ENCODE data around the gene TSHR.

The TSHR gene

GRCh38 chr14:80965037-80965436 is 9.6 kb downstream of the TSHR start:
- TF ChIP-seq EGR1 (IDR thresholded peaks at IDR 0.05), result no peak
- no peak for TF ChIP-seq ZBTB7A (IDR thresholded peaks at IDR 0.05; ENCODE audit: low read depth)
- no peak for TF ChIP-seq USF1 (IDR thresholded peaks at IDR 0.05)
- TF ChIP-seq TAF1 (IDR thresholded peaks at IDR 0.05; ENCODE audit: low read depth), result no peak
- no peak for TF ChIP-seq CREB1 (IDR thresholded peaks at IDR 0.05; ENCODE audit: low read depth)
- TF ChIP-seq CEBPB (IDR thresholded peaks at IDR 0.05), result no peak
- no peak for TF ChIP-seq NFIC (IDR thresholded peaks at IDR 0.05)
- TF ChIP-seq RAD21 (IDR thresholded peaks at IDR 0.05; ENCODE audit: low read depth), result no peak
- TF ChIP-seq MAX (IDR thresholded peaks at IDR 0.05), result no peak
- no peak for TF ChIP-seq YY1 (IDR thresholded peaks at IDR 0.05; ENCODE audit: low read depth)
- no peak for TF ChIP-seq TCF12 (IDR thresholded peaks at IDR 0.05; ENCODE audit: low read depth)
- TF ChIP-seq EP300 (IDR thresholded peaks at IDR 0.05; ENCODE audit: borderline replicate concordance), result no peak

- peak; percentile 92 for TF ChIP-seq NFIC (IDR thresholded peaks at IDR 0.05)
- peak; percentile 83 for TF ChIP-seq CEBPB (IDR thresholded peaks at IDR 0.05)
- TF ChIP-seq MAX (IDR thresholded peaks at IDR 0.05), result no peak
- TF ChIP-seq RAD21 (IDR thresholded peaks at IDR 0.05; ENCODE audit: low read depth), result no peak
- no peak for TF ChIP-seq EGR1 (IDR thresholded peaks at IDR 0.05)
- TF ChIP-seq TCF12 (IDR thresholded peaks at IDR 0.05; ENCODE audit: low read depth), result peak; percentile 81
- TF ChIP-seq EP300 (IDR thresholded peaks at IDR 0.05; ENCODE audit: borderline replicate concordance), result peak; percentile 46; the same call in 1 of the 2 replicates
- TF ChIP-seq REST (IDR thresholded peaks at IDR 0.05; ENCODE audit: low read depth), result no peak
- no peak for TF ChIP-seq TAF1 (IDR thresholded peaks at IDR 0.05; ENCODE audit: low read depth)
- TF ChIP-seq ZBTB7A (IDR thresholded peaks at IDR 0.05; ENCODE audit: low read depth), result no peak
- TF ChIP-seq TEAD4 (IDR thresholded peaks at IDR 0.05), result peak; percentile 77
Observed at GRCh38 chr14:80973931-80974641, 18.7 kb downstream of the TSHR start.

GRCh38 chr14:80974679-80975078 is 19.3 kb downstream of the TSHR start:
- TF ChIP-seq EP300 (IDR thresholded peaks at IDR 0.05; ENCODE audit: borderline replicate concordance) (no peak), NFIC (IDR thresholded peaks at IDR 0.05) (no peak), USF1 (IDR thresholded peaks at IDR 0.05) (no peak), YY1 (IDR thresholded peaks at IDR 0.05; ENCODE audit: low read depth) (no peak), RAD21 (IDR thresholded peaks at IDR 0.05; ENCODE audit: low read depth) (no peak), TAF1 (IDR thresholded peaks at IDR 0.05; ENCODE audit: low read depth) (no peak), MAX (IDR thresholded peaks at IDR 0.05) (no peak), REST (IDR thresholded peaks at IDR 0.05; ENCODE audit: low read depth) (no peak), EGR1 (IDR thresholded peaks at IDR 0.05) (no peak), FOXM1 (IDR thresholded peaks at IDR 0.05; ENCODE audit: borderline replicate concordance, low read depth) (no peak), TCF12 (IDR thresholded peaks at IDR 0.05; ENCODE audit: low read depth) (no peak), ZBTB7A (IDR thresholded peaks at IDR 0.05; ENCODE audit: low read depth) (no peak), CEBPB (IDR thresholded peaks at IDR 0.05) (no peak), TEAD4 (IDR thresholded peaks at IDR 0.05) (no peak), CREB1 (IDR thresholded peaks at IDR 0.05; ENCODE audit: low read depth) (no peak)

- TF ChIP-seq RAD21 (IDR thresholded peaks at IDR 0.05; ENCODE audit: low read depth), result no peak
- TF ChIP-seq TCF12 (IDR thresholded peaks at IDR 0.05; ENCODE audit: low read depth), result no peak
- no peak for TF ChIP-seq NFIC (IDR thresholded peaks at IDR 0.05)
- TF ChIP-seq REST (IDR thresholded peaks at IDR 0.05; ENCODE audit: low read depth), result no peak
- no peak for TF ChIP-seq TEAD4 (IDR thresholded peaks at IDR 0.05)
- TF ChIP-seq YY1 (IDR thresholded peaks at IDR 0.05; ENCODE audit: low read depth), result no peak
Observed at GRCh38 chr14:80977221-80977620, 21.8 kb downstream of the TSHR start.

All from Ishikawa (cell line).